ENCODE results near the gene A4GALT. TPM values are rescaled to one million over a fixed set of nuclear protein-coding genes. Genes with fewer than 3 reads are reported as not detected.
"Not testable (repeated sequence)": the region's sequence is repeated elsewhere in the genome, so short reads cannot be mapped to it uniquely, and the experiment has no call there.

The A4GALT gene
- total and polyA plus RNA-seq, 4 donors = 8.6 to 29.3 (median 24.3) TPM

DNA sequence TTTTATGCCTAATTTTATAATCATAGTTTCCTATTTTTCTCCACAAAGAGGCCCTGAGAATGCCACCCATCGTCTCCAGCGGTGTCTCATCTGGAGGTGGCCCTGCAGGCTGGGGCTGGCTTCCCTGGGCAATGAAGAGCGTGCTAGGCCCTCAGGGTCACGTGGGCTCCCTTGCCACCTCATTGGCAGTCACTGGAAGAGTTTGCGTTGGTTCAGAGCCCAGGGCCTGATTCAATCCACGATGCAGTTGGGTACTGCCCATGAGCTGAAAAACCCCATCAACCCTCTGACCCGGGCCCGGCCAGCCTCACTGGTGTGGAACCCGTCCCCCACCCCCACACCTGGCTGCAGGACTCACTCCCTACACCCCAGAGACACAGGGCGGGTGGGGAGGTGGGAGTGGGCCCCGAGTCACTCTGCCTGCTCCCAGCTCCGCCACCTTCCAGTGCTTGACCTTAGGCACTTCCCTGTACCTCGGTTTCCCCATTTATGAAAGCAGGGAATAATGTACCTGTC is 43.4 kb upstream of the A4GALT start:
- no peaks in the 10 kb centered on the region for H3K9me3 ChIP-seq (ENCODE audit: control insufficient read depth in 4 of 4, insufficient read depth in 3 of 4, low read length in 3 of 4)
- H3K4me3 ChIP-seq = no peak overlapping the region
- H3K4me1 ChIP-seq (ENCODE audit: control insufficient read depth in 5 of 5, insufficient read depth in 5 of 5, low read length in 5 of 5) = no peaks in the 10 kb centered on the region
- ATAC-seq (ENCODE audit: insufficient read depth, low FRiP score) (no peak), DNase-seq (no peak)
- H3K27me3 ChIP-seq (ENCODE audit: control insufficient read depth in 3 of 3, insufficient read depth in 3 of 3, low read length in 2 of 3) = no peaks in the 10 kb centered on the region
- H3K27ac ChIP-seq (ENCODE audit: low read depth in 1 of 2, low read length in 1 of 2) = no peak overlapping the region
- TF ChIP-seq, protein P1, sequence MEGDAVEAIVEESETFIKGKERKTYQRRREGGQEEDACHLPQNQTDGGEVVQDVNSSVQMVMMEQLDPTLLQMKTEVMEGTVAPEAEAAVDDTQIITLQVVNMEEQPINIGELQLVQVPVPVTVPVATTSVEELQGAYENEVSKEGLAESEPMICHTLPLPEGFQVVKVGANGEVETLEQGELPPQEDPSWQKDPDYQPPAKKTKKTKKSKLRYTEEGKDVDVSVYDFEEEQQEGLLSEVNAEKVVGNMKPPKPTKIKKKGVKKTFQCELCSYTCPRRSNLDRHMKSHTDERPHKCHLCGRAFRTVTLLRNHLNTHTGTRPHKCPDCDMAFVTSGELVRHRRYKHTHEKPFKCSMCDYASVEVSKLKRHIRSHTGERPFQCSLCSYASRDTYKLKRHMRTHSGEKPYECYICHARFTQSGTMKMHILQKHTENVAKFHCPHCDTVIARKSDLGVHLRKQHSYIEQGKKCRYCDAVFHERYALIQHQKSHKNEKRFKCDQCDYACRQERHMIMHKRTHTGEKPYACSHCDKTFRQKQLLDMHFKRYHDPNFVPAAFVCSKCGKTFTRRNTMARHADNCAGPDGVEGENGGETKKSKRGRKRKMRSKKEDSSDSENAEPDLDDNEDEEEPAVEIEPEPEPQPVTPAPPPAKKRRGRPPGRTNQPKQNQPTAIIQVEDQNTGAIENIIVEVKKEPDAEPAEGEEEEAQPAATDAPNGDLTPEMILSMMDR (IDR thresholded peaks at IDR 0.05; ENCODE audit: control extremely low read depth, extremely low read depth) = no peak
- no peak overlapping the region for H3K9ac ChIP-seq (ENCODE audit: insufficient read depth in 1 of 2, low read length in 2 of 2)
- no peaks in the 10 kb centered on the region for H3K36me3 ChIP-seq (ENCODE audit: control insufficient read depth in 4 of 4, insufficient read depth in 4 of 4, low read length in 4 of 4)
- 91 to 92% methylated on average over 13 of the region's 13 CpGs for WGBS, 2 donors

GRCh38 chr22:42760806-42761565 is 40.3 kb upstream of the A4GALT start:
- ATAC-seq (ENCODE audit: insufficient read depth, low FRiP score) = no peak
- Histone ChIP-seq H3K27ac (ENCODE audit: low read depth in 1 of 2, low read length in 1 of 2) (no peak overlapping the region), H3K4me1 (ENCODE audit: control insufficient read depth in 5 of 5, insufficient read depth in 5 of 5, low read length in 5 of 5) (no peaks in the 10 kb centered on the region), H3K9me3 (ENCODE audit: control insufficient read depth in 4 of 4, insufficient read depth in 3 of 4, low read length in 3 of 4) (no peaks in the 10 kb centered on the region), H3K4me3 (no peak overlapping the region), H3K27me3 (ENCODE audit: control insufficient read depth in 3 of 3, insufficient read depth in 3 of 3, low read length in 2 of 3) (peaks cover 0 to 5% (median 2%) of the 10 kb centered on the region in 3 donors), H3K36me3 (ENCODE audit: control insufficient read depth in 4 of 4, insufficient read depth in 4 of 4, low read length in 4 of 4) (no peaks in the 10 kb centered on the region), H3K9ac (ENCODE audit: insufficient read depth in 1 of 2, low read length in 2 of 2) (no peak overlapping the region)
- WGBS, 2 donors = 81 to 84% methylated on average over 18 of the region's 18 CpGs
- no peak for DNase-seq
- TF ChIP-seq, protein P1 (IDR thresholded peaks at IDR 0.05; ENCODE audit: control extremely low read depth, extremely low read depth) = no peak

DNA sequence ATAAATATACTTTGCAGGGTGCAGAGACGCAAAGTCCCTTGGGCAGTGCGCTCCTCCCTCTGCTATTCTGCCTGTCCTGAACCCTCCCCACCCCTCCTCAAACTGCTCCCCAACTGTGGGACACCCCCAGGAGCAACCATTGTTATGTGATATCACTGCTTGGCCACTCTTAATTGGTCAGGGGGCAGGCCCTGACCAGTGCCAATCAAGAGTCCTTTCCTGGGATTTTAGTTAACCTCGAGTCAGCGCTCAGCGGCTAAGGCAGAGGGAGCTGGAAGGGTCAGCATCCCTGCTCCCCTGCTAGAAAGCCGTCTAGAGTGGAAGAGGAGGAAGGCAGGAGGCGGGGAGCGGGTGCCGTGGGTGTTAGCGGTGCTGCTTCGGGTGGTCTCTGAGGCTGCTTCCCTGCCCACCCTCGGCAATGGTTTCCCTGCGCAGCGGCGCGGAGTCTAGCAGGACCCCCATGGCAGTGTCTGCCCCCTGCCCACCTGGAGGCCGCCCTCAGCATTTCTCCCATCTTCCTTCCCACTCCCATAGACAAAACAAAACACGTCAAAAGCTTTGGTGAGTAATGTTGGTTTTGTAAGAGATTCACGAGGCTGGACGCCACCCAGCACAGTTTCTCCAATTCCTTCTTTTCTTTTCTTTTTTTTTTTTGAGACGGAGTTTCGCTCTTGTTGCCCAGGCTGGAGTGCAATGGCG is 38.4 kb upstream of the A4GALT start:
- Histone ChIP-seq H3K9me3 (ENCODE audit: control insufficient read depth in 4 of 4, insufficient read depth in 3 of 4, low read length in 3 of 4) (no peaks in the 10 kb centered on the region), H3K36me3 (ENCODE audit: control insufficient read depth in 4 of 4, insufficient read depth in 4 of 4, low read length in 4 of 4) (no peaks in the 10 kb centered on the region), H3K4me3 (no peak overlapping the region), H3K27ac (ENCODE audit: low read depth in 1 of 2, low read length in 1 of 2) (no peak overlapping the region), H3K27me3 (ENCODE audit: control insufficient read depth in 3 of 3, insufficient read depth in 3 of 3, low read length in 2 of 3) (peaks cover 0 to 5% (median 2%) of the 10 kb centered on the region in 3 donors), H3K4me1 (ENCODE audit: control insufficient read depth in 5 of 5, insufficient read depth in 5 of 5, low read length in 5 of 5) (no peaks in the 10 kb centered on the region), H3K9ac (ENCODE audit: insufficient read depth in 1 of 2, low read length in 2 of 2) (no peak overlapping the region)
- TF ChIP-seq, protein P1 (IDR thresholded peaks at IDR 0.05; ENCODE audit: control extremely low read depth, extremely low read depth) = no peak
- ATAC-seq (ENCODE audit: insufficient read depth, low FRiP score) (no peak), DNase-seq (no peak)
- 84 to 88% methylated on average over 23 of the region's 23 CpGs for WGBS, 2 donors

DNA sequence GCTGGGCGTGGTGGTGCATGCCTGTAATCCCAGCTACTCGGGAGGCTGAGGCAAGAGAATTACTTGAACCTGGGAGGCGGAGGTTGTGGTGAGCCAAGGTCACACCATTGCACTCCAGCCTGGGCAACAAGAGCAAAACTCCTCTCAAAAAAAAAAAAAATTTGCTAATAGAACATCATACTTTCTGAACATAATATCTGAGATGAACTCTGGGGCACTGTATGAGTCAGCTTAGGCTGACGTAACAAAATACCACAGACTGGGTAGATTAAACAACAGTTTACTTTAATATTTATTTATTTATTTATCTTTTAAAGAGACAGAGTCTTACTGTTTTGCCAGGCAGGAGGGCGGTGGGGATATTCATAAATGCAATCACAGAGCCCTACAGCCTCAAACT is 34.9 kb upstream of the A4GALT start:
- not testable (repeated sequence) for H3K4me3 ChIP-seq; H3K9me3 ChIP-seq (ENCODE audit: control insufficient read depth in 4 of 4, insufficient read depth in 3 of 4, low read length in 3 of 4); DNase-seq; H3K36me3 ChIP-seq (ENCODE audit: control insufficient read depth in 4 of 4, insufficient read depth in 4 of 4, low read length in 4 of 4); H3K4me1 ChIP-seq (ENCODE audit: control insufficient read depth in 5 of 5, insufficient read depth in 5 of 5, low read length in 5 of 5); H3K9ac ChIP-seq (ENCODE audit: insufficient read depth in 1 of 2, low read length in 2 of 2); H3K27ac ChIP-seq (ENCODE audit: low read depth in 1 of 2, low read length in 1 of 2); H3K27me3 ChIP-seq (ENCODE audit: control insufficient read depth in 3 of 3, insufficient read depth in 3 of 3, low read length in 2 of 3)
- ATAC-seq (ENCODE audit: insufficient read depth, low FRiP score) = peak; percentile 20
- 70 to 74% methylated on average over 5 of the region's 5 CpGs for WGBS, 2 donors

DNA sequence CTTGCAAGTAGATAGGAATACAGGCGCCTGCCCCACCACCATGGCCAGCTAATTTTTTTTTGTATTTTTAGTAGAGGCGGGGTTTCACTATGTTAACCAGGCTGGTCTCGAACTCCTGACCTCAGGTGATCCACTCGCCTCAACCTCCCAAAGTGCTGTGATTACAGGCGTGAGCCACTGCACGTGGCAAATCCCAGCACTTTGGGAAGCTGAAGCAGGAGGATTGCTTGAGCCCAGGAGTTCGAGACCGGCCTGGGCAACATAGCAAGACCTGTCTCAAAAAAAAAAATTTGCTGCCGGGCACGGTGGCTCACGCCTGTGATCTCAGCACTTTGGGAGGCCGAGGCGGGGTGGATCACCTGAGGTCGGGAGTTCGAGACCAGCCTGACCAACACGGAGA is 34.5 kb upstream of the A4GALT start:
- H3K9me3 ChIP-seq (ENCODE audit: control insufficient read depth in 4 of 4, insufficient read depth in 3 of 4, low read length in 3 of 4); H3K36me3 ChIP-seq (ENCODE audit: control insufficient read depth in 4 of 4, insufficient read depth in 4 of 4, low read length in 4 of 4); H3K27ac ChIP-seq (ENCODE audit: low read depth in 1 of 2, low read length in 1 of 2); DNase-seq; ATAC-seq (ENCODE audit: insufficient read depth, low FRiP score); H3K27me3 ChIP-seq (ENCODE audit: control insufficient read depth in 3 of 3, insufficient read depth in 3 of 3, low read length in 2 of 3); H3K4me1 ChIP-seq (ENCODE audit: control insufficient read depth in 5 of 5, insufficient read depth in 5 of 5, low read length in 5 of 5); H3K9ac ChIP-seq (ENCODE audit: insufficient read depth in 1 of 2, low read length in 2 of 2); H3K4me3 ChIP-seq: not testable (repeated sequence)
- 92 to 97% methylated on average over 14 to 16 of the region's 16 CpGs for WGBS, 2 donors
